Osteocyte (in vitro differentiated cells): ENCODE data around the gene ATP8B4. TPM values are rescaled to one million over a fixed set of nuclear protein-coding genes. Genes with fewer than 3 reads are reported as not detected.

ENCODE experiments used
- DNase-seq: peaks from one replicate; pipeline ENCODE4 v3.0.0; 2021; ENCODE audit warnings: mixed read lengths; ENCODE audit not compliant: unreplicated experiment; ENCODE audit errors: extremely low spot score
- H3K27ac Mint-ChIP-seq: one replicate; pipeline ENCODE4 v1.8.0; 2021; ENCODE audit warnings: mild to moderate bottlenecking, mixed read lengths; ENCODE audit not compliant: unreplicated experiment
- H3K27me3 Mint-ChIP-seq: one replicate; pipeline ENCODE4 v1.8.0; 2021; ENCODE audit warnings: mixed read lengths; ENCODE audit not compliant: unreplicated experiment
- H3K36me3 Mint-ChIP-seq: one replicate; pipeline ENCODE4 v1.8.0; 2021; ENCODE audit warnings: mixed read lengths; ENCODE audit not compliant: unreplicated experiment
- H3K4me1 Mint-ChIP-seq: one replicate; pipeline ENCODE4 v1.8.0; 2021; ENCODE audit warnings: mixed read lengths; ENCODE audit not compliant: unreplicated experiment
- H3K4me3 Mint-ChIP-seq: one replicate; pipeline ENCODE4 v1.8.0; 2021; ENCODE audit warnings: mild to moderate bottlenecking, moderate library complexity, mixed read lengths; ENCODE audit not compliant: unreplicated experiment
- H3K9me3 Mint-ChIP-seq: one replicate; pipeline ENCODE4 v1.8.0; 2021; ENCODE audit warnings: mixed read lengths; ENCODE audit not compliant: unreplicated experiment
- total RNA-seq: library from RNA; stranded (reverse); gene quantifications from 2 replicates; pipeline ENCODE4 v1.2.1, GENCODE V29; 2021
- TF ChIP-seq, protein P1 (sequence below): fragments of 200-600 bp; sonication (generic); IDR thresholded peaks from 2 replicates; pipeline ENCODE4 v1.5.0; 2021; ENCODE audit warnings: antibody characterized with exemption, mild to moderate bottlenecking, moderate library complexity

Gene ATP8B4
- total RNA-seq, 1 donor from 2014 or later, result not detected

DNA sequence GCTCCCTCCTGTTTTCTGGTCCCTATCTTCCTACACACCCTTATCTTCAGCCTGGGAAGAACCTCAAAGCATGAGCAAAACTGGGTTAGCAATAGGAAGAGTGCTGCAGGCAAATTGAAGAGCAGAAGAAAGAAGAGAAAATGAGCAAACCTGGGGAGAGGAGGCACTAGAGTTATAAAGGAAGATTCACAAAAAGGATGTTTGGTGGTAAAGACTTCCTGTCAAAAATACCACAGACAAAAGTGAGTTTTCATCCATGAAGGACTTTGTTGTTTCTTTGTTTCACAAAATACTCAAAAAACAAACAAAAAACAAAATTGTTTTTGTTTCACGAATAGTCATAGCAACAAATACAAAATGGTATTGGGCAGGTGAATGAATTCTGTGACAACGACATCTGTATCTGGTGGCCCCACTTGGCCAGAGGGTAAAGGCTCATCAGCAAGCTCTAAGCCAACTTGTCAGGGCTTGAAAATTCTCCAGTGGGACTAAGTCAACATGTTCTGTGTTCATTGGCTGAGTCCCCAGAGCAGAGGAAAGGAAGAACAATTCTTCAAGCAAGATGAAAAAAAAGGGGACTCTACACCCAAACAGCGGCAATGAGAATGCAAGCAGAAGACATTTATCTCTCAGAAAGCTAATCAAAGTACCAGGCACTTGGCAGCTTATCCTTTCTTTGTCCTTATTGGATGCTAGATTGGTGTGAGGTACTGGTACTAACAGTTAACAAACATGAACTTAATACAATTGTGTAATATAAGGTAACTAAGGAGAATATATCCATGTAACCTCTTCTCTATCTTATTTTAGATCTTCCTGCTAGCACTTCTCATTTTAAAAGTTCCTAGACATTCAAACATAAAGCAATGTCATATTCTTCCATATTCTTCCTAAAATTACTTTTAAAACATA lies 9.7 kb downstream of the ATP8B4 start:
- no peak for DNase-seq
- Mint-ChIP-seq H3K27ac (no peak overlapping the region), H3K9me3 (no peaks in the 10 kb centered on the region), H3K27me3 (peaks cover 38% of the 10 kb centered on the region), H3K36me3 (no peaks in the 10 kb centered on the region), H3K4me3 (no peak overlapping the region), H3K4me1 (peaks cover 7% of the 10 kb centered on the region)
- TF ChIP-seq, protein P1, sequence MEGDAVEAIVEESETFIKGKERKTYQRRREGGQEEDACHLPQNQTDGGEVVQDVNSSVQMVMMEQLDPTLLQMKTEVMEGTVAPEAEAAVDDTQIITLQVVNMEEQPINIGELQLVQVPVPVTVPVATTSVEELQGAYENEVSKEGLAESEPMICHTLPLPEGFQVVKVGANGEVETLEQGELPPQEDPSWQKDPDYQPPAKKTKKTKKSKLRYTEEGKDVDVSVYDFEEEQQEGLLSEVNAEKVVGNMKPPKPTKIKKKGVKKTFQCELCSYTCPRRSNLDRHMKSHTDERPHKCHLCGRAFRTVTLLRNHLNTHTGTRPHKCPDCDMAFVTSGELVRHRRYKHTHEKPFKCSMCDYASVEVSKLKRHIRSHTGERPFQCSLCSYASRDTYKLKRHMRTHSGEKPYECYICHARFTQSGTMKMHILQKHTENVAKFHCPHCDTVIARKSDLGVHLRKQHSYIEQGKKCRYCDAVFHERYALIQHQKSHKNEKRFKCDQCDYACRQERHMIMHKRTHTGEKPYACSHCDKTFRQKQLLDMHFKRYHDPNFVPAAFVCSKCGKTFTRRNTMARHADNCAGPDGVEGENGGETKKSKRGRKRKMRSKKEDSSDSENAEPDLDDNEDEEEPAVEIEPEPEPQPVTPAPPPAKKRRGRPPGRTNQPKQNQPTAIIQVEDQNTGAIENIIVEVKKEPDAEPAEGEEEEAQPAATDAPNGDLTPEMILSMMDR, result no peak

DNA sequence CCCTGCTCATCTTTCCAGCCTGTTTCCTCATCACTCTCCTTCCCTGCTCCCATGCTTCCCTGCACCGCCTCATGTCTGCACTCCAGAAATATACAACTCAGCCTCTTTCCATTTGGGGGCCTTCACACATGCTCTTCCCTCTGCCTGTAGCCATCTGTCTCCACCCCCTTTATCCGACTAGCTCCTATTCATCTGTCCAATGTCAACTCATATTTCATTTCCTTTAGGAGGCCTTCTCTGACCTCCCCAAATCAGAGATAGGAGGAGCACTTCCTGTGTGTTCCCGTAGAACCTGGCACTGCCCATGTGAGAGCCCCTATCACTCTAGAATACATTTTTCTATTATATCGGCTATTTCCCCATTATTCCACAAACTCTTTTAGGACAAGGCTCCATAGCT lies 10.6 kb downstream of the ATP8B4 start:
- no peaks in the 10 kb centered on the region for H3K36me3 Mint-ChIP-seq
- H3K4me1 Mint-ChIP-seq, result peaks cover 7% of the 10 kb centered on the region
- no peak for DNase-seq
- no peak overlapping the region for H3K27ac Mint-ChIP-seq
- H3K4me3 Mint-ChIP-seq, result no peak overlapping the region
- TF ChIP-seq, protein P1, result no peak
- H3K9me3 Mint-ChIP-seq, result no peaks in the 10 kb centered on the region
- H3K27me3 Mint-ChIP-seq, result peaks cover 45% of the 10 kb centered on the region

DNA sequence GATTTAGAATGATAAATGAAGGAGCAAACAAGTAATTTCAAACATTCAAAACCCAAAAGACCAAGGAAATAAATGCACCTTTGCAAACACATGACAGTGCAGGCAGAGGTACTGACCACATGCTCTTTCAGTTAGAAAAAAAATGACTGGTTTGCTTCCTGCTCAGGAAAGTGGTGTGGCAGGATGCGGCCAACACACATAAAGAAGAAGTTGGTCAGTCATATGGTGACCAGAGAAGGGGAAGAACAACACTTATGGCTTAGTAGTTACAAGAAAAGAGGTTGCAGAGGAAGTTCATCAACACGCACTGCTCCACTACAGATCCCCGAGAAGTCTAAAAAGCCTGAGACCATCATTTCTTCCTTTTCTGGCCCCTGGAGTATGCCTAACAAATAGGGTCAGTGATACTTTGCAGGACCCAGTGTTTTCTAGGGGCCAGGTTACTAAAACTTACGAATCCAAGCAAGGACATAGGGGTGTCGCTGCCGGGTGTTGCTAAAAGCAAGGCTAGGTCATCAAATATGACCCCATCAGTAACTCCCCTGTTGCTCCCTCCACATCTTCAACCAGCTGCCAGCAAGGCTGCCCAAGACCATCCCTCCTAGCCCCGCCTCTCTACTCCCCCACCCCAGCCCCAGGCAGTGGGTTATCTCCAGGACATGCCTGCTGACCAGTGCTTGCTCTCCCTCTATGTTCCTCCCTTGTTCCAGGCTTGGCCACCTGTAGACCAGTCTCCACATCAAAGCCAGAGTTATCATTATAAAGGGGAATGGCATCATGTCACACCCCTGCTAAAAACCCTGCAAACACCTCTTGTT lies 11.2 kb downstream of the ATP8B4 start:
- H3K27me3 Mint-ChIP-seq, result peaks cover 51% of the 10 kb centered on the region
- H3K36me3 Mint-ChIP-seq, result no peaks in the 10 kb centered on the region
- no peak overlapping the region for H3K4me3 Mint-ChIP-seq
- TF ChIP-seq, protein P1, result no peak
- no peak for DNase-seq
- peaks cover 7% of the 10 kb centered on the region for H3K4me1 Mint-ChIP-seq
- H3K27ac Mint-ChIP-seq, result no peak overlapping the region
- H3K9me3 Mint-ChIP-seq, result no peaks in the 10 kb centered on the region

DNA sequence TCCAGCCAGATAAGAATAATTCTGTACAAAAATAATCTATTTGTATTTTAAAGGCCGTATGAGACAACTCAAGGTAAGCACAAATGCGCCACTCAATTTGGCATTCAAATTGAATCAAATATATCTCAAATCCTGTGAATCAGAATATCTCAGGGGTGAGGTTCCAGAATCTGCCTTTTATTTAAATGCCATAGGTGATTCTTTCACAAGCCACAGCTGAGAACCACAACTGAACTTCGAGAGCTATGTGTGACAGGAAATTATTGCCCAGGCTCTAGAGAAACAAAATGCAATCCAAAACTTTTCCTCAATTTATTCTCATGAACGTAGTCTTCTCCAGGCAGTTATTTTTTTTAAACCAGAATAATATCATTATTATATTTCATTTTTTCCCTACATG lies 11.9 kb downstream of the ATP8B4 start:
- H3K4me1 Mint-ChIP-seq, result peaks cover 7% of the 10 kb centered on the region
- no peaks in the 10 kb centered on the region for H3K36me3 Mint-ChIP-seq
- no peaks in the 10 kb centered on the region for H3K9me3 Mint-ChIP-seq
- no peak overlapping the region for H3K27ac Mint-ChIP-seq
- H3K4me3 Mint-ChIP-seq, result no peak overlapping the region
- no peak for DNase-seq
- TF ChIP-seq, protein P1, result no peak
- peaks cover 51% of the 10 kb centered on the region for H3K27me3 Mint-ChIP-seq

DNA sequence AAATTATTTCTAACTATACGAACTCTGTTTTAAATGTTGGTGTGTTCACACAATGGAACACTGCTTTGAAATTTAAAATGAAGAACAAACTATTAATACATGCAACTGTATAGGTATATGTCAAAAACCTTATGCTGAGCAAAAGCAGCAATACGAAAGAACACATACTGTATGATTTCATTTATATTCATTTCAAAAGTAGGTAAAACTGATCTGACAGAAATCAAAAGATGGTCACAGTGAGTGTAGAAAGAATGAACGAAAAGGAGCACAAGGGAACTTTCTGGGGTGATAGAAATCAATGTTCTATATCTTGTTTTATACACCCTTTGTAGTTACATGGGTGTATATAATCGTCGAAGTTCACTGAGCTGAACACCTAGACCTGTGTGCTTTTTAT lies 12.6 kb downstream of the ATP8B4 start:
- Mint-ChIP-seq H3K27me3 (peaks cover 58% of the 10 kb centered on the region), H3K4me3 (no peak overlapping the region), H3K4me1 (peaks cover 7% of the 10 kb centered on the region), H3K27ac (no peak overlapping the region), H3K9me3 (no peaks in the 10 kb centered on the region), H3K36me3 (no peaks in the 10 kb centered on the region)
- DNase-seq, result no peak
- TF ChIP-seq, protein P1, result no peak
